ENCODE results near the gene FAN1. TPM values are rescaled to one million over a fixed set of nuclear protein-coding genes. Genes with fewer than 3 reads are reported as not detected.

Gene FAN1
- total RNA-seq, 2 donors from 2014 or later = 8.7 to 17.3 TPM

DNA sequence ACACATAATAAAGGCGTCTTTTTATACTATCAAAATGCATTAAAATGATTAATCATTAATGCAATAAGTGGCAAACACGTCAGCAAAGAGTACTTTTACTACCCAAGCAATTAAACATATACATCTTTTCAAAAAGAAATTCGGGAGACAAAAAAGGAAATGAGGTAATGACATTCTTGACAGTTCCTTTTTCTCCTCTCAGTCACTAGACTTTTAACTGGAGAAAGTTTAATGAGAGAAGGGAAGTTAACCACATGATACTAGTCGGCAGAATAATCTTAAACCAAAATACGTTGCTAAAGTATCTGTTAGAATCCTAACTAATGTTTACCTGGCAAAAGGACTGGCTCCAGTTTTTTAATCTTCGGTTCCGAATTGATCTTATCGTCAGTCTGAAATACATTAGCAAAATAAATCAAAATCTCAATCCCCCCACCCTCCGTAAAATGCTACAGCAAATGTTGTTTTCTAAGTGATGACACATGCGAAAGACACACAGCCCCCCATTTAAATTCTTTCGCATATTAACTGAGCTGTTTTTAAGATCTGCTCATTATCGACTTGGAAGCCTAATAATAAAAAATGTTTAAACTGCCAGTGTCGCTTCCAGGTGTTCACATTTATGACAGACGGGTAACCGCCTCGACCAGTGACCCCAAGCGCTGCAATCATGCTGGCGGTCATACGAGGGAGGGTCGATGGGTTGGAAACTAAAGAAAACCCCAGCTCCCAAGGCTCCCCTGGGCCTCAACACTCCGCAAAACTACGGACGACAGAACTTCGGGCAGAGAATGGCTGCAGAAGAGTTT, 86.9 kb downstream of the FAN1 start:
- H3K36me3 ChIP-seq = peaks cover 11% of the 10 kb centered on the region
- H3K4me1 ChIP-seq = peaks cover 0 to 39% of the 10 kb centered on the region in 2 donors
- no peaks in the 10 kb centered on the region for H3K9me3 ChIP-seq
- peak overlapping the region; percentile 91 to 95 for H3K27ac ChIP-seq
- no peak for DNase-seq (ENCODE audit: low spot score)
- H3K4me3 ChIP-seq = peak overlapping the region; percentile 96 to 98
- TF ChIP-seq, protein P1, sequence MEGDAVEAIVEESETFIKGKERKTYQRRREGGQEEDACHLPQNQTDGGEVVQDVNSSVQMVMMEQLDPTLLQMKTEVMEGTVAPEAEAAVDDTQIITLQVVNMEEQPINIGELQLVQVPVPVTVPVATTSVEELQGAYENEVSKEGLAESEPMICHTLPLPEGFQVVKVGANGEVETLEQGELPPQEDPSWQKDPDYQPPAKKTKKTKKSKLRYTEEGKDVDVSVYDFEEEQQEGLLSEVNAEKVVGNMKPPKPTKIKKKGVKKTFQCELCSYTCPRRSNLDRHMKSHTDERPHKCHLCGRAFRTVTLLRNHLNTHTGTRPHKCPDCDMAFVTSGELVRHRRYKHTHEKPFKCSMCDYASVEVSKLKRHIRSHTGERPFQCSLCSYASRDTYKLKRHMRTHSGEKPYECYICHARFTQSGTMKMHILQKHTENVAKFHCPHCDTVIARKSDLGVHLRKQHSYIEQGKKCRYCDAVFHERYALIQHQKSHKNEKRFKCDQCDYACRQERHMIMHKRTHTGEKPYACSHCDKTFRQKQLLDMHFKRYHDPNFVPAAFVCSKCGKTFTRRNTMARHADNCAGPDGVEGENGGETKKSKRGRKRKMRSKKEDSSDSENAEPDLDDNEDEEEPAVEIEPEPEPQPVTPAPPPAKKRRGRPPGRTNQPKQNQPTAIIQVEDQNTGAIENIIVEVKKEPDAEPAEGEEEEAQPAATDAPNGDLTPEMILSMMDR (IDR thresholded peaks at IDR 0.05) = no peak
- no peaks in the 10 kb centered on the region for H3K27me3 ChIP-seq

DNA sequence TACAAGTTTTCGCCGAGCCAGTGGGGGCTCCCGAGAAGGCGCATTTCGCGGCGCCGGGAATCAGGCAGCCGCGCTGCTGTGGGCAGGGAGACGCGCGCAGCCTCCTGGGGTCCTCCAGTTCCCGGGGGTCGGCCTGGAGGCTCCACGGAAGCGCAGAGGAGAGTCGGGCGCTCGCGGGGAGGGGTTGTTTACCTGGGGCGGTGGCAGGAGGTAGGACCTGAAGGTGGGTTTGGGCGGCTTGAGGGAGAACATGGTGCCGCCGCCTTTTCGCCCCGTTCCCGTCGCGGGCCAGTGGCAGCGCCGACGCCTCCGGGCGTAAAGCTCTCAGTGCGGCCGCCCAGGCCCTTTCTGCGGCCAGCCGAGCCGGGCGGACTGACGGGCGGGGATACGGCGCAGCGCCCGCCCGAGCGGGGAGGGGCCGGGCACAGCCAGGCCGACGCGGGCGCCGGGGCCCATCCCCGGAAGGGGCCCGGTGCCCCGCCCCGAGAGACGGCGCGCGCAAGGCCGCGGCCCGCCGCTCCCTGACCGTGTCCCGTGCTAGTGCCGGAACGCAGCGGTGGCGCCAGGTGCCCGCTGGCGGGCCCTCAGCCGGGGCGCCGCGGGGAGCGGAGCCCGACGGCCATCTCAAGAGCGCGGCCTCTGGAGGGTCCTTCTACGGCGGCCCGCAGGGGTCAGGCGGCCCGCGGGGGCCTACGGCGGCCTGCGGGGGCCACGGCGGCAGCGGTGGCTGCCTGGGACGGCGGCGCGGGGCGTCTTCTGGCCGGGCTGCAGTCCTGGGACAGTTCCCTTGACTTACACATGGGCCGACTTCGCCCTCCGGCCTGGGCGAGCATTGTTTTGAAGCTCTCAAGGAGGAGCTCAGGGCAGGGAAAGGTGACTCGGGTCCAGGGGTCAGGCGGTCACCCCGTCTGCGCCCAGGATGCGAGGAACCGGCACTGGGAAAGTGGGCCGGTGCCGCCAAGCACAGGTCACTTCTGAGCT, 87.8 kb downstream of the FAN1 start, which contains the start of gene MTMR10:
Gene MTMR10 (minus strand): TSS at position 374 of the 981 bp plus-strand sequence. CDS start 122 bp downstream, at position 252.
- TF ChIP-seq, protein P1 (IDR thresholded peaks at IDR 0.05) = no peak
- Histone ChIP-seq H3K27me3 (no peaks in the 10 kb centered on the region), H3K4me3 (peak within 1 kb of the TSS; percentile 96 to 98), H3K36me3 (peaks cover 5% of the 10 kb centered on the region), H3K9me3 (no peaks in the 10 kb centered on the region), H3K4me1 (peaks cover 0 to 32% of the 10 kb centered on the region in 2 donors), H3K27ac (peak within 1 kb of the TSS; percentile 91 to 95)
- no peak for DNase-seq (ENCODE audit: low spot score)

DNA sequence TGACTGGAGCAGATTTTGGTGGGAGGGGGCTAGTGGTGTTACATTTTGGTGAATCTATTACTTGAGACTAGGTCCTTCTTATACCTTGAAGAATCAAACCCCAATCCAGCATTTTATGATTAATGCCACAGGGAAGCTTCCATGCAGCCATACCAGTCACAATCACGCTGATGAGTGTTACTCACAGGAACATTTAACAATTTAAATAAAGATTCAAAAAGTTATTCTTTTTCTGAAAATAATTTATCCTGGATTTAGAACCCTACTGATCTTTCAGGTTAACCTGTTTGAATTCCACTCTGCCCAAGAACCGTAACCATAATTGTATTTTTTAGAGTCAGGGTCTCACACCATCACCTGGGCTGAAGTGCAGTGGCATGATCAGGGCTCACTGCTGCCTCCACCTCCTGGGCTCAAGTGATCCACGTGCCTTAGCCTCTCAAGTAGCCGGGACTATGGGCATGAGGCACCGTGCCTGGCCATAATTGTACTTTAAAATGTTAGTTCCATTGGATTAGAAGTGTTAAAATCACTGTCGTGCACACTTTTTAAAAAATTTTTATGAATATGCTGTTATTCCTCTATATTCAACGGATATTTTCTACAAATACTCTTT, 88.6 kb downstream of the FAN1 start:
- no peaks in the 10 kb centered on the region for H3K9me3 ChIP-seq
- DNase-seq (ENCODE audit: low spot score) = no peak
- H3K27ac ChIP-seq = peak overlapping the region; percentile 91 to 95
- H3K27me3 ChIP-seq = no peaks in the 10 kb centered on the region
- TF ChIP-seq, protein P1 (IDR thresholded peaks at IDR 0.05) = no peak
- peaks cover 0 to 24% of the 10 kb centered on the region in 2 donors for H3K4me1 ChIP-seq
- H3K36me3 ChIP-seq = peaks cover 5% of the 10 kb centered on the region
- H3K4me3 ChIP-seq = peak overlapping the region; percentile 96 to 98

Other genes starting within 250 kb of the FAN1 start
- gene MTMR10, start 87.7 kb downstream of the FAN1 start, total RNA-seq = 10 to 100 TPM; 23.3 to 25.0 TPM
- not detected for gene TRPM1, start 197.8 kb downstream of the FAN1 start, total RNA-seq